ENCODE results near the gene RNF112. TPM values are rescaled to one million over a fixed set of nuclear protein-coding genes. Genes with fewer than 3 reads are reported as not detected.

The RNF112 gene
- total RNA-seq, 1 experiment from 2014 or later = 0.81 TPM

GRCh38 chr17:19411631-19412030 lies 599 bp downstream of the RNF112 start:
- Histone ChIP-seq H2BK15ac (ENCODE audit: low read depth, low read length) (no peak overlapping the region), H3K23me2 (ENCODE audit: insufficient read length, low read depth, low read length, poor library complexity, severe bottlenecking) (no peaks in the 10 kb centered on the region), H3K9me3 (ENCODE audit: control insufficient read depth, low read depth, low read length) (no peaks in the 10 kb centered on the region), H3K79me2 (ENCODE audit: insufficient read depth, low read length) (no peaks in the 10 kb centered on the region), H2AK5ac (ENCODE audit: insufficient read length, low read length) (no peak overlapping the region), H2BK120ac (ENCODE audit: low read depth, low read length, poor library complexity, severe bottlenecking) (no peak overlapping the region), H2AFZ (ENCODE audit: low read length) (no peak overlapping the region), H4K5ac (ENCODE audit: insufficient read length, low read depth, low read length) (no peak overlapping the region), H3K4ac (ENCODE audit: low read depth, low read length) (no peak overlapping the region), H4K20me1 (ENCODE audit: control insufficient read depth, insufficient read depth, insufficient read length) (no peaks in the 10 kb centered on the region), H2BK5ac (ENCODE audit: insufficient read length, low read length) (no peak overlapping the region), H3K14ac (ENCODE audit: insufficient read depth, low read length) (no peak overlapping the region), H3K23ac (ENCODE audit: insufficient read length, low read depth, low read length) (no peak overlapping the region), H3K27ac (ENCODE audit: insufficient read length, low read depth, low read length) (no peak overlapping the region), H2BK12ac (ENCODE audit: insufficient read length, low read depth, low read length) (no peak overlapping the region), H3K4me1 (ENCODE audit: insufficient read depth, low read length) (no peaks in the 10 kb centered on the region), H3K9ac (ENCODE audit: extremely low read depth, insufficient read length, low read length) (no peak overlapping the region), H3K18ac (ENCODE audit: insufficient read length, low read depth, low read length) (no peak overlapping the region), H3K4me2 (ENCODE audit: insufficient read depth, insufficient read length, low read length) (no peak overlapping the region), H3T11ph (ENCODE audit: low read length) (no peak overlapping the region), H3K79me1 (ENCODE audit: insufficient read depth, low read depth, low read length, poor library complexity, severe bottlenecking) (no peaks in the 10 kb centered on the region), H2BK20ac (ENCODE audit: low read depth, low read length, poor library complexity, severe bottlenecking) (no peak overlapping the region), H4K8ac (replicated peaks; ENCODE audit: insufficient read length, low read depth, low read length) (no peak overlapping the region), H4K91ac (ENCODE audit: insufficient read length, low read depth, low read length) (no peak overlapping the region), H3K56ac (ENCODE audit: insufficient read length, low read depth, low read length) (no peak overlapping the region), H3K27me3 (ENCODE audit: insufficient read depth, low read length) (no peaks in the 10 kb centered on the region)
- no CpG with 5 or more reads among the region's 9 CpGs for WGBS (ENCODE audit: extremely low coverage, insufficient read length, low lambda C conversion rate)
- TF ChIP-seq CTCF (conservative IDR thresholded peaks at IDR 0.05) = no peak
- DNase-seq = no peak
- H3K9me3 Mint-ChIP-seq = no peaks in the 10 kb centered on the region
- no peak overlapping the region for H3K4me3 Mint-ChIP-seq
- H3K27ac Mint-ChIP-seq = no peak overlapping the region
- H3K4me1 Mint-ChIP-seq = peaks cover 15 to 30% of the 10 kb centered on the region in 2 experiments
- H3K36me3 Mint-ChIP-seq (ENCODE audit: insufficient read depth in 1 of 3, low read depth in 3 of 3) = no peaks in the 10 kb centered on the region; a peak in 1 of 7 replicates
- H3K27me3 Mint-ChIP-seq (ENCODE audit: low read depth) = peaks cover 5% of the 10 kb centered on the region

Measured in H9 (cell line).